HFFc6 (cell line): Measurements from ENCODE around the gene KDM2A. TPM values are rescaled to one million over a fixed set of nuclear protein-coding genes. Genes with fewer than 3 reads are reported as not detected.

Experiments used
- DNase-seq: peaks from one replicate; pipeline ENCODE4 v3.0.0-alpha.2; 2018
- H3K27ac Mint-ChIP-seq: 2 replicates; pipeline ENCODE4 v1.8.0; 2020; ENCODE audit warnings: mild to moderate bottlenecking, mixed read lengths
- H3K27me3 Mint-ChIP-seq: 2 replicates; pipeline ENCODE4 v1.8.0; 2021; ENCODE audit warnings: mild to moderate bottlenecking, moderate library complexity, mixed read lengths; ENCODE audit not compliant: insufficient read depth
- H3K36me3 Mint-ChIP-seq: 2 replicates; pipeline ENCODE4 v1.8.0; 2021; ENCODE audit warnings: low read depth, mixed read lengths
- H3K4me1 Mint-ChIP-seq: 2 replicates; pipeline ENCODE4 v1.8.0; 2020; ENCODE audit warnings: low read depth, mixed read lengths
- H3K4me3 Mint-ChIP-seq: 2 replicates; pipeline ENCODE4 v1.8.0; 2020; ENCODE audit warnings: mild to moderate bottlenecking, moderate library complexity, mixed read lengths
- H3K9me3 Mint-ChIP-seq: 2 replicates; pipeline ENCODE4 v1.8.0; 2020; ENCODE audit warnings: mild to moderate bottlenecking, mixed read lengths
- CTCF ChIP-seq: fragments of 200-600 bp; sonication (generic); IDR thresholded peaks from 2 replicates; pipeline ENCODE4 v1.5.0; 2021; ENCODE audit warnings: antibody characterized with exemption, mild to moderate bottlenecking
- total RNA-seq, 6 experiments: library from RNA; stranded (reverse); fragmentation: NEBNext Ultra II Directional; extraction: Animal tissue kit (Norgen Biotek cat#: 25700); gene quantifications; 2 replicates in 1 of 6; 3 replicates in 5 of 6; pipeline ENCODE4 v1.2.3, GENCODE V29; 2021

Gene KDM2A
- total RNA-seq, 6 experiments from 2014 or later: 46.1 to 55.0 (median 49.7) TPM

DNA sequence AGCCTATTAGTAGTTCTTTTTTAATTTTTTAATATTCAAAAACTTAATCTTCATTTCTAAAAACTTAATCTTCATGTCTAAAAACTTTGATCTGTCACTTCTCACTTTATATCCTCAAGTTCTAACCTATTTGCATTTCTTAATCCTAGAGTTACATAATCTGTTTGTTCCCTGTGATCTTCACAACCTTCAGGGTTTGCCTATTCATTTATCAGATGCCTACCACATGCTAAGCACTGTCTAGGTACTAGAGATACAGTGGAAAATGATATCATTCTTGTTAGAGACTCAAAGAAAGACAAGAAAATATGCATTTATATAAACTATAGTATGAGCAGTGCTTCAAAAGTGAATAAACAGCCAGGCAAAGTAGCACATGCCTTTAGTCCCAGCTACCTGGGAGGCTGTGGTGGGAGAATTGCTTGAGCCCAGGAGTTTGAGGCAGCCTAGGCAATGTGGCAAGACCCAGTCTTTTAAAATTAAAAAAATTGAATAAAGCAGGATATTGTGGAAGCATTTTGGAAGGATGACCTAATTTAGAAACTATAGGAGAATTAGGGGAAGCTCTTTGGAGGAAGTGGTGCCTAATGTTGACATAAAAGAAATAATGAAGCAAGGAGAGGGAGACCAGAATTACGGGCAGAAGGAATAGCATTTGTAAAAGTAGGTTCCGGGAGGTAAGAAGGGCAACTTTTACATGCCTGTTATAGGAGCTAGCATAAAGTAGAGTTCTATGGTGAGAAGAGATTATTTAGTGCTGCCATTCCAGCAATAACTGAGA lies 92.8 kb downstream of the KDM2A start:
- no peaks in the 10 kb centered on the region for H3K9me3 Mint-ChIP-seq
- no peaks in the 10 kb centered on the region for H3K4me1 Mint-ChIP-seq
- H3K36me3 Mint-ChIP-seq: peaks cover 24% of the 10 kb centered on the region
- no peak for DNase-seq
- no peak overlapping the region for H3K27ac Mint-ChIP-seq
- TF ChIP-seq CTCF: no peak
- H3K27me3 Mint-ChIP-seq: peaks cover 2% of the 10 kb centered on the region
- no peak overlapping the region for H3K4me3 Mint-ChIP-seq

DNA sequence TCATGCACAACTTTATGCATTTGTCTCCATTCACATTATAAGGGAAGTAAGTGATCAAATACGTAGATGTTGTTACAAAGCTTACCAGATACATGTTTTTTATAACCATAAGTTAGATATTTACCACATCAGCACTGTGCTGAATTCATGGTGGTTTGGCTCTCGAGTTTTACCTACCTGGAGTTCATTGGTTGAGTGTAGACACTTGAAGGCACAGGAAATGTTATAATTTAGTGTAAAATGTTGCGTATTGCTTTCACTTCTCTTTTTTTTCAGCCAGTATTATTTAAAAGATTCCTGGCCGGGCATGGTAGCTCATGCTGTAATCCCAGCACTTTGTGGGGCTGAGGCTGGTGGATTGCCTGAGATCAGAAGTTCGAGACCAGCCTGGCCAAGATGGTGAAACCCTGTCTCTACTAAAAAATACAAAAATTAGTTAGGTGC lies 94.1 kb downstream of the KDM2A start:
- no peak for TF ChIP-seq CTCF
- H3K27me3 Mint-ChIP-seq: no peaks in the 10 kb centered on the region
- no peak overlapping the region for H3K4me3 Mint-ChIP-seq
- DNase-seq: no peak
- H3K36me3 Mint-ChIP-seq: peaks cover 18% of the 10 kb centered on the region
- H3K4me1 Mint-ChIP-seq: no peaks in the 10 kb centered on the region
- H3K27ac Mint-ChIP-seq: no peak overlapping the region
- H3K9me3 Mint-ChIP-seq: no peaks in the 10 kb centered on the region

DNA sequence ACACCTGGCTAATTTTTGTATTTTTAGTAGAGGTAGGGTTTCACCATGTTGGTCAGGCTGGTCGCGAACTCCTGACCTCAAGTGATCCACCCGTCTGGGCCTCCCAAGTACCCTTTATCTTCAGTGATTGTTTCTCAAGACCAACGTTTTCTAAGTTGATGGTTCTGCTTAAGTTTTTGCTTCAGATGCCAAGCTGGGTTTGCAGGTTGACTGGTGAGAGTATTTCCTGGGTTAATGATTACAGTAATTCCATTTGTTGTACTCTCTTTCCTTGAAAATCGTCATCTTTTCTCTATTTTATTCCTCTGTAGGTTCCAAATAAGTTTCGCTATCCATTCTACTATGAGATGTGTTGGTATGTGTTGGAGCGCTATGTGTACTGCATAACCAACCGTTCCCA lies 108.7 kb downstream of the KDM2A start:
- no peak for TF ChIP-seq CTCF
- Mint-ChIP-seq H3K9me3 (no peaks in the 10 kb centered on the region), H3K4me1 (no peaks in the 10 kb centered on the region), H3K27me3 (no peaks in the 10 kb centered on the region), H3K27ac (no peak overlapping the region), H3K4me3 (no peak overlapping the region), H3K36me3 (peaks cover 26% of the 10 kb centered on the region)
- DNase-seq: no peak

GRCh38 chr11:67230406-67230805 lies 111.3 kb downstream of the KDM2A start:
- Mint-ChIP-seq H3K4me1 (no peaks in the 10 kb centered on the region), H3K27me3 (no peaks in the 10 kb centered on the region; the same call in 1 of the 2 replicates), H3K9me3 (no peaks in the 10 kb centered on the region), H3K36me3 (peaks cover 32% of the 10 kb centered on the region), H3K27ac (no peak overlapping the region), H3K4me3 (no peak overlapping the region)
- no peak for DNase-seq
- TF ChIP-seq CTCF: no peak

- TF ChIP-seq CTCF: no peak
- no peak for DNase-seq
- H3K9me3 Mint-ChIP-seq: no peaks in the 10 kb centered on the region
- no peaks in the 10 kb centered on the region for H3K4me1 Mint-ChIP-seq
- no peak overlapping the region for H3K4me3 Mint-ChIP-seq
- no peaks in the 10 kb centered on the region; the same call in 1 of the 2 replicates for H3K27me3 Mint-ChIP-seq
- no peak overlapping the region for H3K27ac Mint-ChIP-seq
- peaks cover 32% of the 10 kb centered on the region for H3K36me3 Mint-ChIP-seq
These were observed 111.8 kb downstream of the KDM2A start for GRCh38 chr11:67230886-67231285.
